Measurements from ENCODE around the gene KIAA0513. TPM values are rescaled to one million over a fixed set of nuclear protein-coding genes. Genes with fewer than 3 reads are reported as not detected.

Gene KIAA0513
- total and polyA plus RNA-seq, 2 of the 13 experiments (the other 11 are each of a cell fraction or from before 2014, with no cell fraction given) = 1.8 TPM

- FAIRE-seq (no peak), DNase-seq (ENCODE audit: low spot score) (no peak), ATAC-seq (no peak)
- H3K36me3 ChIP-seq (replicated peaks in 1 of 2; ENCODE audit: control insufficient read depth in 1 of 2, insufficient read depth in 2 of 2, low read length in 2 of 2) = no peaks in the 10 kb centered on the region
- H3K4me2 ChIP-seq (ENCODE audit: low read depth, low read length) = no peak overlapping the region
- H4K20me1 ChIP-seq (ENCODE audit: insufficient read depth, low read length) = no peaks in the 10 kb centered on the region
- H3K4me3 ChIP-seq (replicated peaks in 1 of 3; ENCODE audit: insufficient read depth in 1 of 3, low read depth in 2 of 3, low read length in 3 of 3) = no peak overlapping the region
- BruUV-seq (replicated peaks) = no TSS peak
- H2AFZ ChIP-seq (ENCODE audit: low read length) = no peak overlapping the region
- peaks cover 46% of the 10 kb centered on the region for H3K4me1 ChIP-seq (ENCODE audit: insufficient read depth, low read length)
- ChIA-PET POLR2A (interaction anchor here (0.7 kb wide), 1 partner anchor 27 kb away, joined by 4 read pairs; no protein-coding TSS in a partner anchor), CTCF (ENCODE audit: low intra/inter-chr PET ratio, low total read pairs) (no interaction called here)
- H3K79me2 ChIP-seq (ENCODE audit: insufficient read depth, low read length) = no peaks in the 10 kb centered on the region
- intact Hi-C loops (cut with micrococcal nuclease; ENCODE audit: unreplicated experiment) (no loop called here), in situ Hi-C loops (cut with HindIII; ENCODE audit: extremely low pct_ligation_motif_present, low pct_unique_long_range_greater_than_20kb) (no loop called here)
- H3K9ac ChIP-seq (ENCODE audit: insufficient read depth, low read depth, low read length) = no peak overlapping the region
- H3K27ac ChIP-seq (ENCODE audit: extremely low read length, insufficient read depth, low read length) = no peak overlapping the region
- no peaks in the 10 kb centered on the region for H3K9me3 ChIP-seq (ENCODE audit: low read length)
- no CpG with 5 or more reads among the region's 1 CpG for WGBS (ENCODE audit: low lambda C conversion rate)
- peak; percentile 93 for TF ChIP-seq ZKSCAN8 (CRISPR knock-in tag; IDR thresholded peaks at IDR 0.05; ENCODE audit: borderline replicate concordance)
- TF ChIP-seq MYC (CRISPR knock-in tag; IDR thresholded peaks at IDR 0.05; ENCODE audit: borderline replicate concordance) = no peak
- TF ChIP-seq RFXANK (CRISPR knock-in tag; IDR thresholded peaks at IDR 0.05) = no peak
- TF ChIP-seq AGO2 (optimal IDR thresholded peaks at IDR 0.05; ENCODE audit: low read depth, low read length) = no peak
- peak; percentile 19; the same call in 1 of the 2 replicates for TF ChIP-seq POLR2AphosphoS5 (IDR thresholded peaks at IDR 0.05; ENCODE audit: low read depth, low read length)
- TF ChIP-seq ETV6 (CRISPR knock-in tag; conservative IDR thresholded peaks at IDR 0.05) = no peak
- TF ChIP-seq ZNF7 (CRISPR knock-in tag; IDR thresholded peaks at IDR 0.05) = no peak
- TF ChIP-seq NFE2L1 (CRISPR knock-in tag; IDR thresholded peaks at IDR 0.05; ENCODE audit: borderline replicate concordance) = no peak
- peak; percentile 43; the same call in 1 of the 2 replicates for TF ChIP-seq ZNF629 (CRISPR knock-in tag; conservative IDR thresholded peaks at IDR 0.05)
- H3K27me3 ChIP-seq (ENCODE audit: control insufficient read depth in 1 of 2, insufficient read depth in 2 of 2, low read length in 2 of 2) = peaks cover 0 to 12% of the 10 kb centered on the region in 2 experiments; a peak in 2 of 5 replicates
Observed at GRCh38 chr16:85133290-85133599, 105.7 kb downstream of the KIAA0513 start.

- Histone ChIP-seq H3K4me3 (replicated peaks in 1 of 3; ENCODE audit: insufficient read depth in 1 of 3, low read depth in 2 of 3, low read length in 3 of 3) (no peak overlapping the region), H3K27ac (ENCODE audit: extremely low read length, insufficient read depth, low read length) (no peak overlapping the region), H3K9me3 (ENCODE audit: low read length) (no peaks in the 10 kb centered on the region), H3K27me3 (ENCODE audit: control insufficient read depth in 1 of 2, insufficient read depth in 2 of 2, low read length in 2 of 2) (peaks cover 0 to 12% of the 10 kb centered on the region in 2 experiments; a peak in 2 of 5 replicates), H3K9ac (ENCODE audit: insufficient read depth, low read depth, low read length) (no peak overlapping the region), H2AFZ (ENCODE audit: low read length) (no peak overlapping the region), H4K20me1 (ENCODE audit: insufficient read depth, low read length) (no peaks in the 10 kb centered on the region), H3K79me2 (ENCODE audit: insufficient read depth, low read length) (no peaks in the 10 kb centered on the region), H3K36me3 (replicated peaks in 1 of 2; ENCODE audit: control insufficient read depth in 1 of 2, insufficient read depth in 2 of 2, low read length in 2 of 2) (no peaks in the 10 kb centered on the region), H3K4me1 (ENCODE audit: insufficient read depth, low read length) (peaks cover 52% of the 10 kb centered on the region), H3K4me2 (ENCODE audit: low read depth, low read length) (no peak overlapping the region)
- no TSS peak for BruUV-seq (replicated peaks)
- in situ Hi-C loops (cut with HindIII; ENCODE audit: extremely low pct_ligation_motif_present, low pct_unique_long_range_greater_than_20kb) = no loop called here
- POLR2A ChIA-PET = interaction anchor here (1.2 to 5.0 kb wide), 5 partner anchors 10 to 71 kb away, joined by 4 to 34 read pairs (median 4); no protein-coding TSS in a partner anchor
- FAIRE-seq (no peak), DNase-seq (ENCODE audit: low spot score) (no peak), ATAC-seq (no peak)
- intact Hi-C loops (cut with micrococcal nuclease; ENCODE audit: unreplicated experiment) = no loop called here
- 66% methylated on average over 13 of the region's 19 CpGs for WGBS (ENCODE audit: low lambda C conversion rate)
- CTCF ChIA-PET (ENCODE audit: low intra/inter-chr PET ratio, low total read pairs) = no interaction called here
- TF ChIP-seq ZNF567 (CRISPR knock-in tag; IDR thresholded peaks at IDR 0.05; ENCODE audit: borderline replicate concordance) = no peak
- no peak for TF ChIP-seq ZNF205 (CRISPR knock-in tag; IDR thresholded peaks at IDR 0.05)
- TF ChIP-seq ZNF34 (CRISPR knock-in tag; IDR thresholded peaks at IDR 0.05; ENCODE audit: borderline replicate concordance) = no peak
- TF ChIP-seq ZNF883 (CRISPR knock-in tag; IDR thresholded peaks at IDR 0.05; ENCODE audit: not compliant biosample characterization) = no peak
- no peak for TF ChIP-seq HINFP (CRISPR knock-in tag; IDR thresholded peaks at IDR 0.05; ENCODE audit: low read depth)
- TF ChIP-seq JARID2 (CRISPR knock-in tag; IDR thresholded peaks at IDR 0.05; ENCODE audit: insufficient replicate concordance) = no peak
- no peak for TF ChIP-seq ZNF792 (CRISPR knock-in tag; IDR thresholded peaks at IDR 0.05)
- TF ChIP-seq ZMYM3 (CRISPR knock-in tag; IDR thresholded peaks at IDR 0.05) = peak; percentile 74; the same call in 1 of the 2 replicates
- TF ChIP-seq AGO2 (optimal IDR thresholded peaks at IDR 0.05; ENCODE audit: low read depth, low read length) = peak; percentile 40
Observed at GRCh38 chr16:85134076-85134788, 106.6 kb downstream of the KIAA0513 start.

Measured in HepG2 (cell line).